GM12864 (cell line): ENCODE measurements around the gene ARMH1.

Source experiments
- DNase-seq: peaks from one replicate; pipeline ENCODE4 v3.0.0-alpha.2; 2011; ENCODE audit warnings: low read depth
- H3K4me3 ChIP-seq: 2 replicates; pipeline ENCODE4 v1.5.1; 2011; ENCODE audit warnings: mild to moderate bottlenecking, low read depth, low read length, control low read depth
- TF ChIP-seq, protein P1 (sequence below): IDR thresholded peaks from 2 replicates; pipeline ENCODE4 v1.5.1; 2011; ENCODE audit warnings: low read depth, mild to moderate bottlenecking, moderate library complexity, low read length, control low read depth, inconsistent platforms; ENCODE audit errors: missing control alignments

Gene ARMH1

DNA sequence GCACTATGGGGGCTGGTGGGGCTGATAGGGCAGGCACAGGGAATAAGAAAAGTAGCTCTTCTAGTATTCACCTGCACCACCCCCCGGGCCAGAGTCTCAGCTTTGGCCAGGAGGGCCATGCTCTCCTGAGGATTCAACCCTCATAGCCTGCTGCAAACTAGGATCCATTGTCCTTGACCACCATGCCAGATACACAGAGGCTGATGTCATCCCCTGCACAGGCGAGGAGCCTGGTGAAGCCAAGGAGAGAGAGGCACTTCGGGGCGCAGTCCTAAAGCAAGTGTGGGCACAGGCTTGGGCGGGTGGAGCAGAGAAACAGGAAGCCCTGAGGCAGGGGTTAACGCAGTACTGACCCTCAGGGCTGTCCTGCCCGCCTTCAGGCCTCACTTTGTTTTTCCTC lies 29.7 kb upstream of the ARMH1 start:
- TF ChIP-seq, protein P1, sequence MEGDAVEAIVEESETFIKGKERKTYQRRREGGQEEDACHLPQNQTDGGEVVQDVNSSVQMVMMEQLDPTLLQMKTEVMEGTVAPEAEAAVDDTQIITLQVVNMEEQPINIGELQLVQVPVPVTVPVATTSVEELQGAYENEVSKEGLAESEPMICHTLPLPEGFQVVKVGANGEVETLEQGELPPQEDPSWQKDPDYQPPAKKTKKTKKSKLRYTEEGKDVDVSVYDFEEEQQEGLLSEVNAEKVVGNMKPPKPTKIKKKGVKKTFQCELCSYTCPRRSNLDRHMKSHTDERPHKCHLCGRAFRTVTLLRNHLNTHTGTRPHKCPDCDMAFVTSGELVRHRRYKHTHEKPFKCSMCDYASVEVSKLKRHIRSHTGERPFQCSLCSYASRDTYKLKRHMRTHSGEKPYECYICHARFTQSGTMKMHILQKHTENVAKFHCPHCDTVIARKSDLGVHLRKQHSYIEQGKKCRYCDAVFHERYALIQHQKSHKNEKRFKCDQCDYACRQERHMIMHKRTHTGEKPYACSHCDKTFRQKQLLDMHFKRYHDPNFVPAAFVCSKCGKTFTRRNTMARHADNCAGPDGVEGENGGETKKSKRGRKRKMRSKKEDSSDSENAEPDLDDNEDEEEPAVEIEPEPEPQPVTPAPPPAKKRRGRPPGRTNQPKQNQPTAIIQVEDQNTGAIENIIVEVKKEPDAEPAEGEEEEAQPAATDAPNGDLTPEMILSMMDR: no peak
- no peak overlapping the region for H3K4me3 ChIP-seq
- DNase-seq: no peak

DNA sequence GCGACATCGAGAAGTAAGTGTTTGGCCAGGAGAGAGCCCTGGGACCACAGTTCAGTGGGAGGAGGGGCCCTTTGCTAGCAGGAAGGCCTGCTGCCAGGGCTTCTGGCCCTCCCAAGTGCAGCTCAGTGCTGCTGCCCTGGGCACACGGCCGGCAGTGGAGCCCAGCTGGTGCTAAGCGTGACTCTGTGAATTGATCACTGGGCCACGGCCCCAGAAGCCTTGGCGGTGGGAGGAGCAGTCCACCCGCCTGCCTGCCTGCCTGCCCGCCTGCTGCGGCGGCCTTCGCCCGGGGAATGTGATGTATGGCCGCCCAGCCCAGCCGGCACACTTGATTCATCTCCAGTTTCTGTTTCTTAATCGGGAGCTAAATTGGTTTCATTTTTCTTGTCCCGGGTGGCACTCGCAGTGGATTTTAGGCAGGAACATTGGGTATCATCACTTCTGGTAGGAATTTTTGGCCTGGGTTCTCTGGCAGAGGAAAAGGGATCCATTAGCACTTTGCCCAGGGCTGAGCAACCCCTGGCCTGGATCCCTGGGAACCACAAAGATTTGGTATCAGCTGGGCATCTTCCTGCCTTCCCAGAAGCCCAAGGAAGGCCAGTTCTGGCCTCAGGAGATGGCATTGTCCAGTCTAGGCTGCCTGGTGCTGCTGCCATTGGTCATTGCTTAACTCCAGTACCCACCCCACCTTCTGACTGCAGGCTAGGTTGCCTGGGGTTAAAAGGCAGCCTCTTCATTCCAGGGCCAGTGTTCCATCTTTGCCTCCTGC lies 28.9 kb upstream of the ARMH1 start:
- no peak for DNase-seq
- no peak overlapping the region for H3K4me3 ChIP-seq
- TF ChIP-seq, protein P1: no peak

DNA sequence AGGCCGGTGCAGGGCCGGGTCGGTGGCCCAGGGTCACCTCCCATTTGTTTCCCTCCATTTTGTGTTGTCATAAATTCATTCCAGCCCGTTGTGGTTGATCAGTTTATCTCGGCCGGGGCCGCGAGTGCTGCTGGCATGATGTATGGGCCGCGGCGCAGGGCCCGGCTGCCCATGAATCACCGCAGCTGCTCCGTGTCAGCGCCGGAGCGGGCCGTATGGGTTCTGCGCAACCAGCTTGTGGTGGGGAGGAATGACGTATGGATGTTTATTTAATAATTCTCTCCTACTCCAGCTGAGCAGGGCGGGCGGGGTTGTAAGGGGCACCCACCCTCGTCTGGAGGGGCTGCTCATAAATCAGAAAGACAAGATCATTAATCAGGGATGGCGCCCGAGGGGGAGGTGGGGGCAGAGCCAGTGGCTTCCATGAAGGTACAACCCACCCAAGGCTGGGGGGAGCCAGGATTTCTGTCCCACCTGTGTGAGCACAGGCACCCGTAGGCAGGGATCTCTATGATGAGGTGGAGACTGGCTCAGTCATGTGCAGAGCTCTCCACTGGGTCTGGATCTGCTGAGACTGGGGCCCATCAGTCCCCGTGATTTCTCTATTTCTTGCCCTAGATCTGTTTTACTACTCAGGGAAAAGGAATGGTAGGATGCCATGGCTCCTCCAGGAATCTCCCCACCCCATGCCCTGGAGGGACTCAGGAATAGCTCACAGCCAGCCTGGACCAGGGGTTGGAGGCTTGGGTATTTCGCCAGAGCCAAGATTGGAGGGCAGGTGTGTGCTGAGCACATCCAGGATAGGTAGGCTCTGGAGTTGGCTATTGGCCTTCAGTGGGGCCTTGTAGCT lies 28.0 kb upstream of the ARMH1 start:
- H3K4me3 ChIP-seq: no peak overlapping the region
- DNase-seq: no peak
- TF ChIP-seq, protein P1: no peak

DNA sequence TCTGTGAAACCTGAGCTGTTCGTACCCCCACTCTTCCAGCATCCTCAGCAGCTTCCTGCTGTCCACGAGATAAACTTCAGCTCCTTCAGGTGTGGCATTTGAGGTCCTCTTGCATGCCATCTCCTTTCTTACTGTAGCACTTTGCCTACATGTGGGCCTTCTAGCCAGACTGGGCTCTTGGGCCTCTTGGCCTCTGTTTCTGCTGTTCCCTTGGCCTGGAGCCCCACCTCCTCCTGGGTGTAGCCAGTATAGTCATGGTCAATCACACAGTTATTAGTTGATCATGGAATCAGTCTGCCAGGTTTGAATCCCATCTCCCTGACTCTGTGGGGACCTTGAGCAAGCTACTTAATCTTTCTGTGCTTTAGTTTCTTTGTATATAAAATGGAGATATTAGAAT lies 26.6 kb upstream of the ARMH1 start:
- no peak for DNase-seq
- TF ChIP-seq, protein P1: no peak
- no peak overlapping the region for H3K4me3 ChIP-seq

DNA sequence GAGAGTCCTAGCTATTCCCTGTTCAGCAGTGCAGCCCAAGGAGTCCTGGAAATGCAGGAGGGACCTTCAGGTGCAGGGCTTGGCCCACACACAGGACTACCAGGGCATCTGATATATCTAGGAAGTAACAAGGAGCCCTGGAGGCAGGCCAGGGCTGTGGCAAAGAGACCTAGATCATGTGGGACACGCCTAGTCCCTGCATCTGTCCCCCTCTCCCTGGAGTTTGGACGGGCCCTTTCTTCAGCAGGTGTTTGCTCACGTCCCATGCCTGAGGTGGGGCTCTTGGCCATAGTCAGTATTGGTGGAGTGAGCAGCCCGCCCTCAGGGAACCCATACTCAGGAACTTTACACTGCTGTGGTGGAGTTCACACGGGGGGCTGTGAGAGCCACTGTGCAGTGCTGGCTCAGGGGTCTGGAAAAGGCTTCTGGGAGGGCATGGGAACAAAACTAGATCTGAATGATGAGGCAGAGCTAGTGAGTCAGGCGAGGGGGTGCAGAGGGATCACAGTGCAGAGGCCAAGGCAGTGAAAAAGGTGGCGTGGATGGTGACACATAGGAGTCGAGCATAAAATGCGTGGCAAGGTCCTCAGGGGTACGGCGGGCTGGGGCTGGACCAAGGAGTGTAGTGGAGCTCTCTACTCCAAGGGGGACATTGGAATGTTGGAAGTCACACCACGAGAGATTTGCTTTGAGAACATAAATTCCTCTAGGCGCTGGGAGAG lies 25.8 kb upstream of the ARMH1 start:
- TF ChIP-seq, protein P1: no peak
- no peak for DNase-seq
- H3K4me3 ChIP-seq: no peak overlapping the region

DNA sequence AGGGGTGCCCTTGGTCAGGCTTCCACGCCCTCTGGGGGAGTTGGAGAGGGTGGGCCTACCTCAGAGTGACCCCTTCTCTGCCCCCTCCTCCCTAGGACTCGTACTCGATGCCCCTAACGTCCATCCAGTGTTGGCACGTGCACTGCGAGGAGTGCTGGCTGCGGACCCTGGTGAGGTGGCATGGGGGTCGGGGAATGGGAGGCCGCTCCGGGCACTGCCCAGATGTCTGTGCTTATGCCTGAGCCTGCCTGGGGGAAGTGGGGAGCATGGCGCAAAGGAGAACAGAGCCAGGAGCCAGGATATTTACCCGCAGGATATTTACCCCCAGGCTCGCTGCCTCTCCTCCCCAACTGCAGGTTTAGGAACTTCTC lies 24.7 kb upstream of the ARMH1 start:
- no peak overlapping the region for H3K4me3 ChIP-seq
- no peak for DNase-seq
- TF ChIP-seq, protein P1: no peak
